ENCODE measurements around the gene SDC1.

DNA sequence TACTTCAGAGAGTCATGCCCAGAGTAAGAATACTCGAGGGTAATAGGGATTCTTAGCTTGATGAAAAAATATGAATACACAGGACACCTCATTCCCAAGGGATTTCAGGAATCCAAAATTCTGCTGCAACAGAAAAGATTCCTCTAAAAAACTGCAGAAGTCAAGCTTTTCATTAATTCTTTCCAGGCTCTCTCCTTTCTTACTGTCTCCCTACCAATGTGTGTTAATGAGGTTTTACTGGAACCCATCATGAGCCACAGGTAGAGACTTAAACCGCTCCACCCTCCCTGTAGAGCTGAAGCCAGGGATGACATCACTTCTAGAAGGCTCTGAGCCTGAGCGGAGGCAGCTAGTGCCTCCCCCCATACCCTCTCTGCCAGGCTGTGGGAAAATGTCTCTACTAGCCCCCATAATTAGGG is 3.4 kb downstream of the SDC1 start:
- TF ChIP-seq, protein P1, sequence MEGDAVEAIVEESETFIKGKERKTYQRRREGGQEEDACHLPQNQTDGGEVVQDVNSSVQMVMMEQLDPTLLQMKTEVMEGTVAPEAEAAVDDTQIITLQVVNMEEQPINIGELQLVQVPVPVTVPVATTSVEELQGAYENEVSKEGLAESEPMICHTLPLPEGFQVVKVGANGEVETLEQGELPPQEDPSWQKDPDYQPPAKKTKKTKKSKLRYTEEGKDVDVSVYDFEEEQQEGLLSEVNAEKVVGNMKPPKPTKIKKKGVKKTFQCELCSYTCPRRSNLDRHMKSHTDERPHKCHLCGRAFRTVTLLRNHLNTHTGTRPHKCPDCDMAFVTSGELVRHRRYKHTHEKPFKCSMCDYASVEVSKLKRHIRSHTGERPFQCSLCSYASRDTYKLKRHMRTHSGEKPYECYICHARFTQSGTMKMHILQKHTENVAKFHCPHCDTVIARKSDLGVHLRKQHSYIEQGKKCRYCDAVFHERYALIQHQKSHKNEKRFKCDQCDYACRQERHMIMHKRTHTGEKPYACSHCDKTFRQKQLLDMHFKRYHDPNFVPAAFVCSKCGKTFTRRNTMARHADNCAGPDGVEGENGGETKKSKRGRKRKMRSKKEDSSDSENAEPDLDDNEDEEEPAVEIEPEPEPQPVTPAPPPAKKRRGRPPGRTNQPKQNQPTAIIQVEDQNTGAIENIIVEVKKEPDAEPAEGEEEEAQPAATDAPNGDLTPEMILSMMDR (IDR thresholded peaks at IDR 0.05): no peak
- TF ChIP-seq POLR2A (IDR thresholded peaks at IDR 0.05): no peak
- TF ChIP-seq EP300 (IDR thresholded peaks at IDR 0.05): no peak

All from ovary (tissue), 3 donors.